IMR-90 (cell line): ENCODE data around the gene MGAT4C. TPM values are rescaled to one million over a fixed set of nuclear protein-coding genes. Genes with fewer than 3 reads are reported as not detected.

Experiments used
- ATAC-seq: fragments of 200-7000 bp; cut with Tn5 transposase; 2 replicates; pipeline ENCODE4 v1.9.1; 2020; ENCODE audit warnings: low read depth, mild to moderate bottlenecking, moderate library complexity
- BruUV-seq: library from RNA; stranded (reverse); fragments of 400-500 nt; replicated peaks from 2 replicates; lab custom pipeline; 2021; lab: Mats Ljungman, UMichigan
- CTCF ChIA-PET: fragments of 300-600 bp; formaldehyde crosslinking; extraction: SDS; loops from one replicate; lab custom pipeline; 2021; ENCODE audit warnings: antibody characterized with exemption; lab: Yijun Ruan, JAX
- POLR2A ChIA-PET: fragments of 300-600 bp; sonication (Branson Sonifier 250); formaldehyde crosslinking; loops from one replicate; lab custom pipeline; 2022; ENCODE audit warnings: antibody characterized with exemption; ENCODE audit not compliant: unreplicated experiment; lab: Charles Lee
- DNase-seq: peaks from one replicate; pipeline ENCODE4 v3.0.0; 2013
- H2AFZ ChIP-seq: replicated peaks from 2 replicates; pipeline ENCODE3; 2013; ENCODE audit warnings: low read length, mild to moderate bottlenecking; ENCODE audit not compliant: poor library complexity
- H2AK5ac ChIP-seq: 2 replicates; pipeline ENCODE4 v1.6.1; 2013; ENCODE audit warnings: low read depth, low read length, inconsistent platforms
- H2AK9ac ChIP-seq: replicated peaks from 2 replicates; pipeline ENCODE3; 2013; ENCODE audit warnings: mild to moderate bottlenecking, low read depth, low read length, moderate library complexity; ENCODE audit not compliant: poor library complexity
- H2BK120ac ChIP-seq: 2 replicates; pipeline ENCODE4 v1.6.1; 2013; ENCODE audit warnings: low read depth, low read length, inconsistent platforms
- H2BK15ac ChIP-seq: 3 replicates; pipeline ENCODE4 v1.6.1; 2013; ENCODE audit warnings: low read depth, low read length, inconsistent platforms
- H2BK20ac ChIP-seq: 2 replicates; pipeline ENCODE4 v1.6.1; 2013; ENCODE audit warnings: low read depth, mild to moderate bottlenecking, inconsistent platforms, low read length, moderate library complexity
- H2BK5ac ChIP-seq: 2 replicates; pipeline ENCODE4 v1.6.1; 2013; ENCODE audit warnings: mild to moderate bottlenecking, low read depth, low read length, inconsistent platforms; ENCODE audit not compliant: poor library complexity, severe bottlenecking
- H3K14ac ChIP-seq: replicated peaks from 2 replicates; pipeline ENCODE4 v1.6.1; 2013; ENCODE audit warnings: low read depth, low read length, inconsistent platforms
- H3K18ac ChIP-seq: 2 replicates; pipeline ENCODE4 v1.6.1; 2013; ENCODE audit warnings: low read depth, low read length, control low read depth
- H3K23ac ChIP-seq: 2 replicates; pipeline ENCODE4 v1.6.1; 2013; ENCODE audit warnings: low read depth, low read length, inconsistent platforms
- H3K27ac ChIP-seq: 2 replicates; pipeline ENCODE4 v1.5.1; 2013; ENCODE audit warnings: mild to moderate bottlenecking, control low read depth, low read length; ENCODE audit not compliant: insufficient read depth
- H3K27me3 ChIP-seq: 2 replicates; pipeline ENCODE4 v1.6.1; 2013; ENCODE audit warnings: low read length; ENCODE audit not compliant: control insufficient read depth, insufficient read depth
- H3K36me3 ChIP-seq: 2 replicates; pipeline ENCODE4 v1.6.1; 2013; ENCODE audit warnings: low read length, mixed read lengths; ENCODE audit not compliant: control insufficient read depth, insufficient read depth
- H3K4ac ChIP-seq: 2 replicates; pipeline ENCODE4 v1.6.1; 2013; ENCODE audit warnings: low read depth, low read length, inconsistent platforms
- H3K4me1 ChIP-seq: 2 replicates; pipeline ENCODE4 v1.6.1; 2013; ENCODE audit warnings: low read length, mixed read lengths; ENCODE audit not compliant: control insufficient read depth, insufficient read depth
- H3K4me2 ChIP-seq: 2 replicates; pipeline ENCODE4 v1.6.1; 2013; ENCODE audit warnings: low read depth, mild to moderate bottlenecking, control low read depth, low read length, moderate library complexity
- H3K4me3 ChIP-seq: 2 replicates; pipeline ENCODE4 v1.5.1; 2013; ENCODE audit warnings: low read depth, mild to moderate bottlenecking, control low read depth, low read length, moderate library complexity; ENCODE audit not compliant: insufficient read depth
- H3K56ac ChIP-seq: 2 replicates; pipeline ENCODE4 v1.6.1; 2013; ENCODE audit warnings: low read length, inconsistent platforms; ENCODE audit not compliant: insufficient read depth; ENCODE audit errors: extremely low read depth
- H3K79me1 ChIP-seq, 2 experiments: 2 replicates each; pipeline ENCODE4 v1.6.1; 2013; ENCODE audit warnings: low read length in 2 of 2, inconsistent platforms in 1 of 2, low read depth in 1 of 2
- H3K9ac ChIP-seq: 2 replicates; pipeline ENCODE4 v1.6.1; 2013; ENCODE audit warnings: low read depth, low read length, control low read depth
- H3K9me1 ChIP-seq: 2 replicates; pipeline ENCODE4 v1.6.1; 2013; ENCODE audit warnings: low read length, inconsistent platforms; ENCODE audit not compliant: insufficient read depth
- H3K9me3 ChIP-seq: 2 replicates; pipeline ENCODE4 v1.6.1; 2013; ENCODE audit warnings: low read length; ENCODE audit not compliant: control insufficient read depth, insufficient read depth
- H4K20me1 ChIP-seq: 2 replicates; pipeline ENCODE4 v1.6.1; 2013; ENCODE audit warnings: low read length, inconsistent platforms; ENCODE audit not compliant: insufficient read depth
- H4K5ac ChIP-seq: 2 replicates; pipeline ENCODE4 v1.6.1; 2013; ENCODE audit warnings: mild to moderate bottlenecking, low read depth, low read length, control low read depth
- H4K8ac ChIP-seq, 2 experiments: 2 replicates each; pipeline ENCODE4 v1.6.1; 2013; ENCODE audit warnings: low read depth in 2 of 2, low read length in 2 of 2, control low read depth in 1 of 2, inconsistent platforms in 1 of 2
- H4K91ac ChIP-seq: 2 replicates; pipeline ENCODE4 v1.6.1; 2013; ENCODE audit warnings: low read depth, low read length, inconsistent platforms; ENCODE audit not compliant: insufficient read depth
- CTCF ChIP-seq: conservative IDR thresholded peaks from 2 replicates; pipeline ENCODE4 v1.5.1; 2012; ENCODE audit warnings: mild to moderate bottlenecking, low read depth, low read length, improper control_type of control experiment
- MAFK ChIP-seq: IDR thresholded peaks from 2 replicates; pipeline ENCODE4 v1.6.1; 2012; ENCODE audit warnings: low read depth, low read length, improper control_type of control experiment
- dilution Hi-C: fragments of 300-500 bp; cut with HindIII; formaldehyde crosslinking; loops from one replicate; pipeline ENCODE4 v1.14.3; 2018; ENCODE audit warnings: low sequenced_read_pairs; ENCODE audit not compliant: unreplicated experiment
- in situ Hi-C: fragments of 300-500 bp; cut with MboI; formaldehyde crosslinking; loops from 3 replicates; pipeline ENCODE4 v1.14.3; 2019; ENCODE audit warnings: low sequenced_read_pairs, inconsistent platforms, mixed read lengths
- intact Hi-C: fragments of 100-400 bp; cut with micrococcal nuclease; formaldehyde crosslinking; loops from 2 replicates; pipeline ENCODE4 v1.10.0; 2022
- polyA plus RNA-seq, 3 experiments: library from polyadenylated mRNA; depleted of rRNA; stranded (reverse); fragments of >200 nt; gene quantifications; 2 replicates each; pipeline ENCODE4 v1.2.3, GENCODE V29; 2012; ENCODE audit warnings: low replicate concordance in 1 of 3
- total RNA-seq: library from RNA; depleted of rRNA; stranded (reverse); fragments of >200 nt; gene quantifications from 2 replicates; pipeline ENCODE4 v1.2.3, GENCODE V29; 2012

Gene MGAT4C
- total and polyA plus RNA-seq, 2 of the 4 experiments (the other 2 are of a cell fraction) = not detected

- Histone ChIP-seq H3K27me3 (no peaks in the 10 kb centered on the region), H3K23ac (no peak overlapping the region), H4K8ac (no peak overlapping the region), H2BK20ac (no peak overlapping the region), H3K27ac (no peak overlapping the region), H3K18ac (no peak overlapping the region), H3K9me3 (no peaks in the 10 kb centered on the region), H3K56ac (no peak overlapping the region), H2BK5ac (no peak overlapping the region), H4K5ac (no peak overlapping the region), H2BK15ac (no peak overlapping the region), H3K4me2 (no peak overlapping the region), H3K9ac (no peak overlapping the region), H3K79me1 (no peaks in the 10 kb centered on the region), H4K20me1 (no peaks in the 10 kb centered on the region), H3K36me3 (no peaks in the 10 kb centered on the region), H2AFZ (no peak overlapping the region), H3K9me1 (no peaks in the 10 kb centered on the region), H3K14ac (no peak overlapping the region), H2AK5ac (no peak overlapping the region), H2BK120ac (no peak overlapping the region), H4K91ac (no peak overlapping the region), H2AK9ac (no peak overlapping the region), H3K4ac (no peak overlapping the region), H3K4me3 (no peak overlapping the region), H3K4me1 (no peaks in the 10 kb centered on the region)
- POLR2A ChIA-PET = no interaction called here
- in situ Hi-C loops = loop anchor here (25.0 kb wide), 1 partner anchor 941 kb away; no protein-coding TSS in a partner anchor
- CTCF ChIA-PET = interaction anchor here (0.6 kb wide), 1 partner anchor 25 kb away, joined by 3 read pairs; no protein-coding TSS in a partner anchor
- TF ChIP-seq CTCF (peak; percentile 12; the same call in 1 of the 2 replicates), MAFK (no peak)
- ATAC-seq = no peak
- dilution Hi-C loops = no loop called here
- no TSS peak for BruUV-seq
- intact Hi-C loops = loop anchor here (5.0 kb wide), 1 partner anchor 941 kb away; no protein-coding TSS in a partner anchor
- DNase-seq = no peak
These were observed 284.4 kb downstream of the MGAT4C start for GRCh38 chr12:85971800-85972199.
